ENCODE data around the gene FASTK.

Gene FASTK

GRCh38 chr7:151068069-151068773, 12.4 kb downstream of the FASTK start:
- DNase-seq (ENCODE audit: extremely low read depth in 1 of 2, low read depth in 1 of 2) = no peak

GRCh38 chr7:151066273-151066974, 14.2 kb downstream of the FASTK start:
- no peak for DNase-seq (ENCODE audit: extremely low read depth in 1 of 2, low read depth in 1 of 2)

DNA sequence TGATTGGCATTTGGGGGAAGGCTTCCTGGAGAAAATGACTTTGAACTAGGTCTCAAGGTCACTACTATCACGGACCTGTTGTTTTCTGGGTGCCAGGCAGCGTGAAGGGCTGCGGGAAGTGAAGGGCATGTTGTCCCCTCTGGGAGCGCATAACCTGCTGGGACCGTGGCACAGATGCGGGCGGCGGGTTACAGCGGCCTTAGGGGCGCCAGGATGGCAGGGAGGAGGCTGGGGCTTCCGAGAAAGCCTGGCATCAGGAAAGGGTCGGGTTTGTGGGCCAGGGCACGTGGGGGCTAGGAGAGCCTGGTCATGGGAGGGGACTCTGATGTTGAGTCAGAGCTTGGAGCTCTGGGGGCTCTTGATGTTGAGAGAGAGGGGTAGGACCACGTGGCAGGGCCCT, 15.1 kb downstream of the FASTK start:
- no peak for DNase-seq (ENCODE audit: extremely low read depth in 1 of 2, low read depth in 1 of 2)

DNA sequence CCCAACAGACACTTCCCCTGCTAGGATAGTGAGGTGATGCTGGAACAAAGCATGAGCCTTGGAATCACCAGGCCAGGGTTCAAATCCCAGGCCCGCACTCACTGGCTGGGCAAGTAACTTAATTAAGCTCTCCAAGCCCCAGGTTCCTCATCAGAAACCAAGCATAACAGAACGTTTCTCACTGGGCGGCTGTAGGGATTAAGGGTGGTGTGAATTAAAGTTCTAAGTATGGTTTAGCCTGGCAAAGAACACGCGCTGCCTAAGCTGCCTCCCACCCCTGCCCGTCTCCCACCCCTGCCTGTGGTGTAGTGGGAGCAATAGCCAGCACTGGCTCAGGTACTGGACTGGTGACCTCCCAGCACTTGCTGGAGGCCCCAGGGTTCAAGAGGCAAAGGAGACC, 15.6 kb downstream of the FASTK start:
- no peak for DNase-seq (ENCODE audit: extremely low read depth in 1 of 2, low read depth in 1 of 2)

DNA sequence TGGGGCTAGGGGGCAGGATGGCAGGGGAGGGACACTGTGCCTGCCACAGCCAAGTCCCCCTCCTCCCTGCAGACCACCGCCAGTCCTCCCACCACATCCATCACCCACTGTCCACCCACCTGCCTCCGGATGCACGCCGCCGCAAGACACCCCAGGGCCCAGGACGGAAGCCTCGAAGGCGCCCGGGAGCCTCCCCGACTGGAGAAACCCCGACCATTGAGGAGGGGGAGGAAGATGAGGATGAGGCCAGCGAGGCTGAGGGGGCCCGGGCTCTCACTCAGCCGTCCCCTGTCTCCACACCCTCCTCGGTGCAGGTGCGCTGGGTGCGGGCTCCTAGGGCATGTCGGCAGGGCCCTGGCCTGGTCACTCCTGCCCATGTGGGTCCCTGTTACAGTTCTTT, 16.2 kb downstream of the FASTK start:
- DNase-seq (ENCODE audit: extremely low read depth in 1 of 2, low read depth in 1 of 2) = no peak

DNA sequence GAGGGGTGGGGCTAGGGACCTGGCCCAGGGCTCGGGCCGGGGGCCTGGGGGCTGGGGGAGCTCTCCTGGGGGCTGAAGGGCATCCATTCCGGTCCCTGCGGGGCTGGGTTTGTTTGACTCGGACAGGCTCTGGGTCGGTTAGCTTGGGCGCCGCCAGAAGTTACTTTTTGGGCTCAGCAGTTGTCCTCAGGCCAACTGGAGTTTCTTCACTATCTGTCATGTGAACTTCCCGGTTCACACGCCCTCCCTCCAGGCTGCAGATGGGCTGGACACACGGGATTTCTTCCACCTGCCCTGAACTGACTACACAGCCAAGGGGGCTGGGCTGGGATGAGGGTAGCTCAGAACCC, 17.4 kb downstream of the FASTK start:
- DNase-seq (ENCODE audit: extremely low read depth in 1 of 2, low read depth in 1 of 2) = no peak

GRCh38 chr7:151062399-151063211, 18.0 kb downstream of the FASTK start:
- DNase-seq (ENCODE audit: extremely low read depth in 1 of 2, low read depth in 1 of 2) = no peak

DNA sequence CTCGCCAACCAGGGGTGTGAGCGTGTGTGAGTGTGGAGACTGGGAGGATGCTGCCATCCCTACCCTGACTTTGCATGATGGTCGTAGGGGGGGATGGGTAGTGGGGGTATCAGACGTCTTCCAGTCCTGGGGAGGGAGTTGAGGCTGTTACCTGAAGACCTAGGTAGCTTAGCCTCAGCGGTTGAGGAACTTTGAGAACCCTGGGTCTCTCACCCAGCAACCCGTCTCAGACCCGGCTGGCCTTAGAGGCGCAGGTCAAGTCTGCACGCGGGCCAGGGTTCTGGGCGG, 18.6 kb downstream of the FASTK start:
- no peak for DNase-seq (ENCODE audit: extremely low read depth in 1 of 2, low read depth in 1 of 2)

GRCh38 chr7:151061213-151062110, 19.1 kb downstream of the FASTK start:
- DNase-seq (ENCODE audit: extremely low read depth in 1 of 2, low read depth in 1 of 2) = no peak

DNA sequence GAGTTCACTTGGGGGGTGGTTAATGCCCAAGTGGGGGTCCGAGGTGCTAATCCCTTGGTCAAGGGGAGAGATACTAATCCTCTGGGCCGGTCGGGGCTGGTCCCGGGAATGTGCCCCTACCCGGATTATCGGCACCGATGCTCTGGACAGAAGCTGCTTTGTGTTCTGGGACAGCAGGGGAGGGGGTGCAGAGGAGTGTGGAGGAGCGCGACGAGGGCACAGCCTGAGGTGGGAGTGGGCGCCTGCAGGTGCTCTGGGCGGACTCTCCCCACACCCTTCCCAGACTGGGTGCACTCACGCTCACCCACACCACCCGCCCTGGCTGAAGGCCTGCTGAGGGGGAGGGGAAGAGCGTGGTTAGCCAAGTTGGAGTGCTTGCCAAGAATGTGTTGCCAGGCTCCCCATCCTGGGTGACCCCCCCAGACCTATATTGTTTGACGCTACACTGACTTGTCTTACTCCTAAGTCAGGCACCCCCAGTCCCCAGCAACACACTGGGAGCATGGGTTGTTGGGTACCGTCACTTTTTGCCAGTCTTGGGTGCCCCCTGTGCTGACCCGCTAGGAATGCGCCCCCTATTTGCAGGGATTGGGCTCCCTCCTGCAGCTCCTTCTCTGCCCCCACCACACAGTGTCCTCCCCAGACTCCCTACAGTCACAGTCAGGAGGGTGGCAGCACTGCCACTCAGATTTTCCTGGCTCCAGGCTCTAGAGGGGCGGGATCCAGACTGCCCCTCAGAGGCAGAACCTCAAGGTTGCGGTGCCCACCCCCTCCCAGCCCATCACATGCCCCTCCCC, 20.0 kb downstream of the FASTK start:
- no peak for DNase-seq (ENCODE audit: extremely low read depth in 1 of 2, low read depth in 1 of 2)

GRCh38 chr7:151060113-151060415, 20.5 kb downstream of the FASTK start:
- no peak for DNase-seq (ENCODE audit: extremely low read depth in 1 of 2, low read depth in 1 of 2)

GRCh38 chr7:151059367-151060112, 21.1 kb downstream of the FASTK start, which contains the start of gene SLC4A2:
TSS of gene SLC4A2 (plus strand) at chr7:151059589. CDS start at chr7:151061988, 2,399 bp downstream.
- peak in 1 of 2 donors; percentile 69 for DNase-seq (ENCODE audit: extremely low read depth in 1 of 2, low read depth in 1 of 2)

DNA sequence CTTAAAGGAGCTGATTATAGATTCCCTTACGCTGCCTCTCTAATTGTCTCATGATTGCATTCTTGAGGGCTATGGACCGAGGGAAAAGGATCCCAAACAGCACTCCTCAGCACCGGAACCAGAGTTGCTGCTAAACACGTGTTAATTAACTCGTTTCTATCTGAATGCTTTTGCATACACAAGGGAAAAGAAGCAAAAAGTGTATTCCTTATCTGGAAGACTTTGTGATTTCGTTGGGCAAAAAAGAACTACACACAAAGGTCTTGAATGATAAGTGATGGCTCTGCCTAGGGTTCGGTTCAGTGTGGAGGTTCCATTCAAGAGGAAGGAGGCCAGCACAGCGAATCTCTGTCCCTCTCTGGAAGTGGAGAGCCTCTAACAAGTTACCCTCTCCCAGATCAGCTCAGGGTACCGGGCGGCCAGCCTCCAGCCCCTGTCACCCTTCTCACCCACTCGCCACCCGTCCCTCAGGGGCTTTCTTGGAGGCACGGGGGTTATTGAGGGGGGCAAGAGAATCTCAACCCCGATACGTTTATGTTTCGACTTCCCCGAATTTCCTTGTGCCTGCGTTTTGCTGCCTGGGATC, 21.7 kb downstream of the FASTK start:
- DNase-seq (ENCODE audit: extremely low read depth in 1 of 2, low read depth in 1 of 2) = no peak

DNA sequence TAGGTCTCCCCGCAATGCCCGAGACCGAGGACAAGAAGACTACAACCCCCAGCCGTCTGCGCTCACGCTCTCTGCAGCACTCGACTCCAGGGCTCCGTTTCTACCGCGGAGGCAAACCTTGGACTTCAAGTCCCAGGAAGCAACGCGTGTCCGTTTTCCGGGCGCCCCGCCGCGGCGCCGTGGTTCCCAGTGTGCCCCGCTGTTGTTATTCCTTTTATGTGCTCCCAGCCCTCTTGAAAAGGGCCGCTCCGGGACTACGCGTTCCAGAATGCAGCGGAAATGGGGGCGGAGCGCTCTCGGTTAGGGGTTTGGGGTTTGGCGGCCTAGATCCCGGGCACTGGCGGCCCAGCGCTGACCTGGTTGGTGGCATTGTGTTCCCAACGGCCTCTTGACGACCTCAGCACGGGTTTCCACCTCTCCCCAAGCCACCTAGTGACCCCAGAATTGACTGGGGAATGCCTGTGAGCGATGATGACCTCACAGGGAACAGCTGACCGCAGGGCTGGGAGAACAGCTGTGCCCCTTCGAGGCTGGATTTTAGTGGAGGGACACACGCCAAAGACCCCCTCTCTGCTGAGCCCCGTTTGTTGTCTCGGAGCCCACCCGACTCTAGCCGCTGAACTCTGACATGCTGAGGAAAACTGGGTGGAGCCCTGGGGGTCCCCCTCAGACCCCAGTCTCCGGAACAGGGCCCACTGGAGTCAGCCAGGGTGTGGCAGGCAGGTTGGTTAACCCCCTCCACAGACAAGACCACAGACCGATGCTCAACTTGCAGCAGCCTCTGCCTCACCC, 22.4 kb downstream of the FASTK start:
- peak; percentile 93 to 96 for DNase-seq (ENCODE audit: extremely low read depth in 1 of 2, low read depth in 1 of 2)

- no peak for DNase-seq (ENCODE audit: extremely low read depth in 1 of 2, low read depth in 1 of 2)
Measured at GRCh38 chr7:151057506-151057988, 23.1 kb downstream of the FASTK start, which contains the start of gene CDK5. TSS of gene CDK5 (minus strand) at chr7:151057897. CDS start at chr7:151057848, 49 bp downstream.

DNA sequence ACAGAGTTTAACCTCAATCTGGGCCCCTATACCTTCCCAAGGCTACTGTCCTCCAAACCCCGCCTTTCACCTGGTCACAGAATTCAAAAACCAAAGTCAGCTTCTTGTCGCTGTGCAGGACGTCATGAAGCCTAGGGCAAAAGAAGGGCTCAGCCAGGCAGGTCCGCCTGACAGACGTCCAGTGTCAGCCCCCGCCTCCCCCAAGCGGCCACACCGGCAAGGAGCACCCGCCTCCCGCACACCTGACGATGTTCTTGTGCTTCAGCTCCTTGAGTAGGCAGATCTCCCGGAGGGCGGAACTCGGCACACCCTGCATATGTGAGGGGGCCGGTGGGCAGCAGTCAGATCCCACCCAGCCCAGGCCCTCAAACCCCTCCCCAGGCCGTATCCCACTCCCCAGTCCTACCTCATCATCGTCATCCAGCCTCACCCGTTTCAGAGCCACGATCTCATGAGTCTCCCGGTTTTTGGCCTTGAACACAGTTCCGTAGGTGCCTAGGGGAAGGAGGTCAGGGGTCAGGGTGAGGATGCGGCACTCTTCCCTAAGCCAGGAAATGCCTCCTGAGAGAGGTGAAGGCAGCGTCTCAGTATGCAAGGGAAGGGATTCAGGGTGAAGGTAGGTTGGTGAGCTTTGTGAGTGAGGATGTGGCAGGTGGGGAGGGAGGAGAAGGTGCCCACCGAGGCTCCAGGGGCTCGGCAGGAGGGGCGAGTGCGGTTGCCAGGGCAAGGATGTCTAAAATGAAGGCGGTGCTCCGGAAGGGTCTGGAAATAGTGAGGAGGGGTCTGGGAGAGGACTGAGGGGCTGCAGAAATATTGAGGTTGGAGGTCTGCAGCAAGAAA, 23.7 kb downstream of the FASTK start:
- DNase-seq (ENCODE audit: extremely low read depth in 1 of 2, low read depth in 1 of 2) = no peak

DNA sequence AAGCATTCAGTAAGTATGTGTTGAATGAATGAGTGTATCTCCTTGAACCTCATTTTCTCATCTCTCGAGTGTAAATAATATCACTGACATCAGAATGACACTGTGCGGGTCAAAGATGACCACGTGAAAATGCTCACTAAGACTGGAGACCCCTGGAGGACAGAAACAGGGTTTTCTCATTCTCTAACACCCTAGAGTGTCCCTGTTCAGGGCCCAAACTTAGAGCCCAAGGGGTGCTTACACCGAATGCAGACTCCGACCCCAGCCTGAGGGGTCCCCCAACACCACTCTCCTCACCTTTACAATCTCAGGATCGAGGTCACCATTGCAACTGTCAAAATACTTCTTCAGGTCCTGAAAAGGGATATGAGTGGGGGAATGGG, 24.3 kb downstream of the FASTK start:
- DNase-seq (ENCODE audit: extremely low read depth in 1 of 2, low read depth in 1 of 2) = no peak
